Upper lobe of left lung (tissue), 4 donors: ENCODE data around the gene PLEKHG4B.

Experiments
- POLR2A ChIP-seq, 4 donors: fragments of 450-650 bp; IDR thresholded peaks; one replicate each; pipeline ENCODE4 v1.5.1; 2016 to 2017; ENCODE audit warnings: antibody characterized with exemption in 4 of 4, mild to moderate bottlenecking in 2 of 4
- POLR2AphosphoS5 ChIP-seq, 2 donors: sonication (generic); formaldehyde crosslinking; IDR thresholded peaks; one replicate each; pipeline ENCODE4 v1.5.1; 2017; ENCODE audit warnings: antibody characterized with exemption in 2 of 2
- TF ChIP-seq, protein P1 (sequence below), 6 experiments: fragments of 450-650 bp in 4 of 6; fragments of 200-600 bp in 2 of 6; sonication (generic) in 2 of 6; IDR thresholded peaks; one replicate each; pipeline ENCODE4 v1.5.1; 2016 to 2019; ENCODE audit warnings: antibody characterized with exemption in 6 of 6

DNA sequence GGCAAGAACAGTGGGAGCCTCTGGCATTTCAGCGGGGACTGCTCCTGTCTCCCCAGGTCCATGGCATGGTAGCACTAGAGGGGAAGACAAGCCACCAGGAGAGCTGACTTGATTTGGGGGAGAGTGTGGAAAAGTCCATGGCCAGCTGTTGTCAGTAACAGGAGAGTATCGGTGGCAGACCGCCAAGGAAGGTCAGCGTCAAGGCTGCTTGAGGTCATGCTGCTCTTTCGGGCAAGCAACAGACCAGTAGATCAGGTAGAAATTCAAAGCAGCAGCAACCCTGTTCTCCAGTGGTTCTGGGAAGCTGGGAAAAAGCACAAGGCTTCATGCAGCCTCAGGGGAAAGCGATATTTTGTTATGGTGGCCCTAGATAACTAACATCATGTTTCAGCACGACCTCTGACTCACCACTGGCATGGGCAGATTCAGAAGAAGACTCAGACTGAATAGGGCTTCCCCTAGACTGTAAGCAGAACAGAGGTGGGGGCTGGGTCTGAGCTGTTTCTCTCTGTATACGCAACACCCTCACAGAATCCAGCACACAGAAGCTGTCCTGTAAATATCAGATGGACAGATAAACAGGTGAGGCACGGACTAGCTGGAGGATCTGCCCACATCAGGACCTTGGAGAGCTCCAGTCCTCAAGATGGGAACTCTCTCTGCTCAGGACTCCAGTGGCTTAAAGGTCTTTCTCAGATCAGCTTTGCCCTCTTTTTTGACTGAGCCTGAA, 35.2 kb upstream of the PLEKHG4B start:
- TF ChIP-seq, protein P1, sequence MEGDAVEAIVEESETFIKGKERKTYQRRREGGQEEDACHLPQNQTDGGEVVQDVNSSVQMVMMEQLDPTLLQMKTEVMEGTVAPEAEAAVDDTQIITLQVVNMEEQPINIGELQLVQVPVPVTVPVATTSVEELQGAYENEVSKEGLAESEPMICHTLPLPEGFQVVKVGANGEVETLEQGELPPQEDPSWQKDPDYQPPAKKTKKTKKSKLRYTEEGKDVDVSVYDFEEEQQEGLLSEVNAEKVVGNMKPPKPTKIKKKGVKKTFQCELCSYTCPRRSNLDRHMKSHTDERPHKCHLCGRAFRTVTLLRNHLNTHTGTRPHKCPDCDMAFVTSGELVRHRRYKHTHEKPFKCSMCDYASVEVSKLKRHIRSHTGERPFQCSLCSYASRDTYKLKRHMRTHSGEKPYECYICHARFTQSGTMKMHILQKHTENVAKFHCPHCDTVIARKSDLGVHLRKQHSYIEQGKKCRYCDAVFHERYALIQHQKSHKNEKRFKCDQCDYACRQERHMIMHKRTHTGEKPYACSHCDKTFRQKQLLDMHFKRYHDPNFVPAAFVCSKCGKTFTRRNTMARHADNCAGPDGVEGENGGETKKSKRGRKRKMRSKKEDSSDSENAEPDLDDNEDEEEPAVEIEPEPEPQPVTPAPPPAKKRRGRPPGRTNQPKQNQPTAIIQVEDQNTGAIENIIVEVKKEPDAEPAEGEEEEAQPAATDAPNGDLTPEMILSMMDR (IDR thresholded peaks at IDR 0.05) = no peak
- no peak for TF ChIP-seq POLR2A (IDR thresholded peaks at IDR 0.05)
- no peak for TF ChIP-seq POLR2AphosphoS5 (IDR thresholded peaks at IDR 0.05)
